Liver (tissue), 9 donors: ENCODE measurements around the gene MYOM3. TPM values are rescaled to one million over a fixed set of nuclear protein-coding genes. Genes with fewer than 3 reads are reported as not detected.
A peak's percentile ranks its signal among the peaks of the same experiment; 100 is the strongest.

Experiments used
- DNase-seq: peaks from one replicate; pipeline ENCODE4 v3.0.0-alpha.2; 2017; ENCODE audit warnings: low spot score
- H3K27ac ChIP-seq, 2 donors: one replicate each; pipeline ENCODE4 v1.7.0; 2013; ENCODE audit warnings: inconsistent platforms in 2 of 2, low read length in 2 of 2, control low read depth in 1 of 2, low read depth in 1 of 2, mild to moderate bottlenecking in 1 of 2
- H3K27me3 ChIP-seq, 4 donors: one replicate each; pipeline versions ENCODE4 v1.6.1 to v1.7.0; 2013; ENCODE audit warnings: low read length in 3 of 4, inconsistent platforms in 1 of 4, mild to moderate bottlenecking in 1 of 4, moderate library complexity in 1 of 4; ENCODE audit not compliant: control insufficient read depth in 4 of 4, insufficient read depth in 4 of 4
- H3K36me3 ChIP-seq, 4 donors: one replicate each; pipeline versions ENCODE4 v1.6.1 to v1.7.0; 2013; ENCODE audit warnings: low read length in 3 of 4, mild to moderate bottlenecking in 3 of 4, low read depth in 1 of 4, moderate library complexity in 1 of 4; ENCODE audit not compliant: control insufficient read depth in 4 of 4, insufficient read depth in 3 of 4
- H3K4me1 ChIP-seq, 4 donors: one replicate each; pipeline versions ENCODE4 v1.6.1 to v1.7.0; 2013; ENCODE audit warnings: low read length in 3 of 4, mild to moderate bottlenecking in 3 of 4, moderate library complexity in 1 of 4; ENCODE audit not compliant: control insufficient read depth in 4 of 4, insufficient read depth in 4 of 4
- H3K4me3 ChIP-seq, 3 donors: one replicate each; pipeline versions ENCODE4 v1.6.1 to v1.7.0; 2013; ENCODE audit warnings: low read length in 3 of 3, control low read depth in 1 of 3, low read depth in 1 of 3, mild to moderate bottlenecking in 1 of 3
- H3K9ac ChIP-seq, 2 donors: one replicate each; pipeline ENCODE4 v1.7.0; 2013; ENCODE audit warnings: low read length in 2 of 2, mild to moderate bottlenecking in 2 of 2, moderate library complexity in 2 of 2, control low read depth in 1 of 2, low read depth in 1 of 2
- H3K9me3 ChIP-seq, 4 donors: one replicate each; pipeline versions ENCODE4 v1.6.1 to v1.7.0; 2013; ENCODE audit warnings: low read length in 3 of 4; ENCODE audit not compliant: control insufficient read depth in 4 of 4
- ATF3 ChIP-seq: IDR thresholded peaks from 2 replicates; pipeline ENCODE4 v1.6.1; 2016; ENCODE audit warnings: antibody characterized with exemption
- CTCF ChIP-seq: fragments of 150-350 bp; IDR thresholded peaks from 2 replicates; pipeline ENCODE4 v1.5.1; 2017; ENCODE audit warnings: improper control_type of control experiment, low read depth, low read length; ENCODE audit not compliant: missing input control
- EGR1 ChIP-seq, 2 donors: IDR thresholded peaks; 2 replicates each; pipeline ENCODE4 v1.6.1; 2016 to 2018; ENCODE audit warnings: antibody characterized with exemption in 2 of 2, low read depth in 2 of 2
- FOXA1 ChIP-seq: IDR thresholded peaks from 2 replicates; pipeline ENCODE4 v1.6.1; 2016; ENCODE audit warnings: antibody characterized with exemption
- FOXA2 ChIP-seq: IDR thresholded peaks from 2 replicates; pipeline ENCODE4 v1.6.1; 2016; ENCODE audit warnings: antibody characterized with exemption
- GABPA ChIP-seq, 2 donors: IDR thresholded peaks in 1 of 2; conservative IDR thresholded peaks in 1 of 2; 2 replicates each; pipeline ENCODE4 v1.6.1; 2016; ENCODE audit warnings: antibody characterized with exemption in 2 of 2, mild to moderate bottlenecking in 1 of 2, moderate library complexity in 1 of 2
- HNF4A ChIP-seq, 2 donors: conservative IDR thresholded peaks; 2 replicates each; pipeline ENCODE4 v1.6.1; 2016; ENCODE audit warnings: antibody characterized with exemption in 2 of 2, mild to moderate bottlenecking in 2 of 2
- HNF4G ChIP-seq: IDR thresholded peaks from 2 replicates; pipeline ENCODE4 v1.6.1; 2016; ENCODE audit warnings: antibody characterized with exemption
- JUND ChIP-seq, 2 donors: IDR thresholded peaks; 2 replicates each; pipeline ENCODE4 v1.6.1; 2016; ENCODE audit warnings: antibody characterized with exemption in 2 of 2
- MAX ChIP-seq: IDR thresholded peaks from 2 replicates; pipeline ENCODE4 v1.6.1; 2016; ENCODE audit warnings: antibody characterized with exemption
- NR2F2 ChIP-seq: IDR thresholded peaks from 2 replicates; pipeline ENCODE4 v1.6.1; 2016; ENCODE audit warnings: antibody characterized with exemption
- RAD21 ChIP-seq, 2 donors: IDR thresholded peaks; 2 replicates each; pipeline ENCODE4 v1.6.1; 2016; ENCODE audit warnings: antibody characterized with exemption in 2 of 2, mild to moderate bottlenecking in 2 of 2
- REST ChIP-seq: IDR thresholded peaks from 2 replicates; pipeline ENCODE4 v1.6.1; 2016; ENCODE audit warnings: antibody characterized with exemption, mild to moderate bottlenecking
- RXRA ChIP-seq, 2 donors: IDR thresholded peaks; 2 replicates each; pipeline ENCODE4 v1.6.1; 2017 to 2018; ENCODE audit warnings: antibody characterized with exemption in 2 of 2, mild to moderate bottlenecking in 1 of 2
- SP1 ChIP-seq: IDR thresholded peaks from 2 replicates; pipeline ENCODE4 v1.6.1; 2018; ENCODE audit warnings: antibody characterized with exemption, mild to moderate bottlenecking
- YY1 ChIP-seq: IDR thresholded peaks from 2 replicates; pipeline ENCODE4 v1.6.1; 2016; ENCODE audit warnings: antibody characterized with exemption, mild to moderate bottlenecking
- ZBTB33 ChIP-seq: IDR thresholded peaks from 2 replicates; pipeline ENCODE4 v1.6.1; 2016; ENCODE audit warnings: antibody characterized with exemption
- WGBS: extraction: QIAGEN DNeasy Blood & Tissue Kit; methylation state at CpG from one replicate; pipeline ENCODE4 v1.1.7; 2013; 5-methylcytosine and 5-hydroxymethylcytosine counted together
- polyA plus RNA-seq, 2 donors: library from polyadenylated mRNA; stranded (reverse) in 1 of 2; unstranded in 1 of 2; fragments of 200-250 nt in 1 of 2; fragments of >200 nt in 1 of 2; fragmentation: Nextera tagmentation in 1 of 2; extraction: Ambion mirVana in 1 of 2; gene quantifications; one replicate each; pipeline versions ENCODE4 v1.2.1 to v1.2.3, GENCODE V29; 2013 to 2015
- total RNA-seq, 2 donors: library from RNA; depleted of rRNA; stranded (reverse); fragments of >200 nt; gene quantifications; one replicate each; pipeline ENCODE4 v1.2.3, GENCODE V29; 2014
- donor health status: healthy.
- donor health status: healthy.
- donor health status: healthy.
- donor health status: healthy.
- donor health status: healthy.

The MYOM3 gene
- total RNA-seq = under 1 TPM; 0.05 to 0.17 TPM
- polyA plus RNA-seq = under 1 TPM in 1 of 2 donors, not detected in 1; 0.01 TPM

GRCh38 chr1:24111996-24112779, at the start of gene MYOM3:
Gene MYOM3 (minus strand): TSS chr1:24112135. CDS start chr1:24108636, 3,499 bp downstream.
- H3K27ac ChIP-seq = no peak within 1 kb of the TSS
- H3K36me3 ChIP-seq = no peaks in the 10 kb centered on the region
- H3K27me3 ChIP-seq = no peaks in the 10 kb centered on the region
- TF ChIP-seq NR2F2 (no peak), CTCF (peak; percentile 24), GABPA (IDR thresholded peaks at IDR 0.05 in 1 of 2, conservative IDR thresholded peaks at IDR 0.05 in 1 of 2) (no peak), RAD21 (IDR thresholded peaks at IDR 0.05) (peak; percentile 60 to 76), ZBTB33 (no peak)
- WGBS = 47% methylated on average over 27 of the region's 27 CpGs
- H3K9me3 ChIP-seq = no peaks in the 10 kb centered on the region
- no peaks in the 10 kb centered on the region for H3K4me1 ChIP-seq
- no peak within 1 kb of the TSS for H3K4me3 ChIP-seq
- DNase-seq = peak; percentile 49
- H3K9ac ChIP-seq = no peak within 1 kb of the TSS

- H3K4me3 ChIP-seq = no peak overlapping the region
- H3K27me3 ChIP-seq = no peaks in the 10 kb centered on the region
- no peak for DNase-seq
- no peak for TF ChIP-seq MAX
- TF ChIP-seq GABPA (IDR thresholded peaks at IDR 0.05 in 1 of 2, conservative IDR thresholded peaks at IDR 0.05 in 1 of 2) = no peak
- no peak for TF ChIP-seq HNF4A (conservative IDR thresholded peaks at IDR 0.05)
- no peak for TF ChIP-seq REST
- TF ChIP-seq SP1 = no peak
- no peak for TF ChIP-seq HNF4G
- TF ChIP-seq NR2F2 = no peak
- no peak for TF ChIP-seq EGR1 (IDR thresholded peaks at IDR 0.05; ENCODE audit: low read depth in 2 of 2)
- no peak for TF ChIP-seq ZBTB33
- no peak for TF ChIP-seq FOXA1
- TF ChIP-seq CTCF = no peak
- no peak for TF ChIP-seq JUND (IDR thresholded peaks at IDR 0.05)
- TF ChIP-seq YY1 = no peak
- TF ChIP-seq ATF3 = no peak
- TF ChIP-seq FOXA2 = no peak
- TF ChIP-seq RXRA (IDR thresholded peaks at IDR 0.05) = no peak
- H3K9ac ChIP-seq = no peak overlapping the region
- H3K9me3 ChIP-seq = no peaks in the 10 kb centered on the region
- H3K4me1 ChIP-seq = peaks cover 0 to 10% (median 8%) of the 10 kb centered on the region in 4 donors
- WGBS = 88% methylated on average over 4 of the region's 4 CpGs
- H3K27ac ChIP-seq = no peak overlapping the region
- peaks cover 3 to 49% (median 17%) of the 10 kb centered on the region in 4 donors for H3K36me3 ChIP-seq
Measured at GRCh38 chr1:24161270-24161669, 49.3 kb upstream of the MYOM3 start.
